Epithelial cell of esophagus (primary cell): ENCODE measurements around the gene FIGNL1.
A peak's percentile ranks its signal among the peaks of the same experiment; 100 is the strongest.

Source experiments
- DNase-seq: peaks from one replicate; pipeline ENCODE4 v3.0.0; 2010; ENCODE audit warnings: low read depth
- H3K4me3 ChIP-seq: 2 replicates; pipeline ENCODE4 v1.5.1; 2011; ENCODE audit warnings: mild to moderate bottlenecking, low read length, control low read depth
- CTCF ChIP-seq: IDR thresholded peaks from 2 replicates; pipeline ENCODE4 v1.5.1; 2011; ENCODE audit warnings: low read depth, mild to moderate bottlenecking, low read length, control low read depth, inconsistent platforms; ENCODE audit not compliant: insufficient read depth; ENCODE audit errors: missing control alignments

The FIGNL1 gene

GRCh38 chr7:50450590-50451032, 461 bp upstream of the FIGNL1 start:
- no peak for DNase-seq
- peak overlapping the region; percentile 73 for H3K4me3 ChIP-seq
- no peak for TF ChIP-seq CTCF

GRCh38 chr7:50449501-50449880, 659 bp downstream of the FIGNL1 start:
- DNase-seq = no peak
- H3K4me3 ChIP-seq = peak overlapping the region; percentile 73
- no peak for TF ChIP-seq CTCF

- no peak for DNase-seq
- no peak overlapping the region for H3K4me3 ChIP-seq
- no peak for TF ChIP-seq CTCF
Measured at GRCh38 chr7:50448823-50449222, 1.3 kb downstream of the FIGNL1 start.

GRCh38 chr7:50446542-50446960, 3.6 kb downstream of the FIGNL1 start:
- peak; percentile 99 for DNase-seq
- no peak for TF ChIP-seq CTCF
- no peak overlapping the region for H3K4me3 ChIP-seq

- peak; percentile 85 for DNase-seq
- no peak for TF ChIP-seq CTCF
Measured at GRCh38 chr7:50436133-50436806, 13.9 kb downstream of the FIGNL1 start.

GRCh38 chr7:50431722-50432305, 18.3 kb downstream of the FIGNL1 start:
- no peak overlapping the region for H3K4me3 ChIP-seq
- no peak for TF ChIP-seq CTCF
- DNase-seq = no peak

More at GRCh38 chr7:50436133-50436806, 13.9 kb downstream of the FIGNL1 start:
- no peak overlapping the region for H3K4me3 ChIP-seq

- DNase-seq = no peak
- TF ChIP-seq CTCF = no peak
- H3K4me3 ChIP-seq = no peak overlapping the region
Measured at GRCh38 chr7:50431316-50431715, 18.8 kb downstream of the FIGNL1 start.
